ENCODE results near the gene UCP3. TPM values are rescaled to one million over a fixed set of nuclear protein-coding genes. Genes with fewer than 3 reads are reported as not detected.

UCP3 gene
- total and polyA plus RNA-seq, 11 donors = 0.50 to 8.3 (median 1.7) TPM

DNA sequence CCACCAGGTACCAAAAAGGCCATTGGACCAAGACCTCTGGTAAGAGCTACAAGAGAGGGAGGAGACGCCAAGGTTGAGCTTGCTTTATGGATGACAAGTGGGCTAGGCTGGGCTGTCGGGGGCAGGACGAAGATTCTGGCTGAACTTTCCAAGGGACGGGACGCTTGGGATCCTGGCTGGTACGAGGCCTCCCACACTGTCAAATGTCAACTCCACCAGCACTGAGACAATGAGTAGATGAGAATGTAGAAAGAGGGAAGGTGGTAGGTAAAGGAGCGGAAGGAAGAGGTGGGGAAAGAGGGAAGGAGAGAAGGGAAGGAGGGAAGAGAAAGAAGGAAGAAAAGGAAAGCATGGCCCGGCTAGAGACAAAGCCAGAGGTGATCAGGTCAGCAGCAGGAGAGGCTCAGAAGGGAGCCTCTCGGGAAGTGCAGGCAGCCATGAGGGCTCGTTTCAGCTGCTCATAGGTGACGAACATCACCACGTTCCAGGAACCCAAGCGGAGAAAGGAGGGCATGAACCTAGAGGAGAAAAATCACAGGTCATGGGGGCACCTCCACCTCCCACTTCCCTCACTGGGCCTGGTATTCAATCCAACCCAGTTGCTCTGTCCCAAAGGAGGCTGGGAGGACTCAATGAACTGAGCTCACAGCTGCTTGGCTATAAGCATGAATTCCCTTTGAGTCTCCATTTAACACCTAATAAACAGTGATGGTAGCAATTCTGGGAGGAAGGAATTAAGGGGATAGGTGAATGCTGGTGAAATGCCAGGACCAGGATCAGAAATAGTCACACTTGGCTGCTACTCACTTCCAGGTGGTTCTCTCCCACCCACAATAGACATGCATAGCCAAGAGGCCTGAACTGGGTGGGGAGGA, 34.0 kb downstream of the UCP3 start:
- DNase-seq = no peak
- intact Hi-C loops (cut with DNase I) = no loop called here
- ATAC-seq = no peak
- Histone ChIP-seq H3K27me3 (no peaks in the 10 kb centered on the region), H3K36me3 (peaks cover 0 to 56% (median 15%) of the 10 kb centered on the region in 9 donors), H3K4me1 (peaks cover 0 to 66% (median 6%) of the 10 kb centered on the region in 12 donors), H3K9me3 (no peaks in the 10 kb centered on the region), H3K27ac (peak overlapping the region in 2 of 12 donors; percentile 34 to 58), H3K4me3 (no peak overlapping the region)
- 92 to 95% (median 93%) methylated on average over 13 of the region's 13 CpGs for WGBS, 4 donors
- TF ChIP-seq POLR2A (IDR thresholded peaks at IDR 0.05) = no peak
- TF ChIP-seq, protein P1, sequence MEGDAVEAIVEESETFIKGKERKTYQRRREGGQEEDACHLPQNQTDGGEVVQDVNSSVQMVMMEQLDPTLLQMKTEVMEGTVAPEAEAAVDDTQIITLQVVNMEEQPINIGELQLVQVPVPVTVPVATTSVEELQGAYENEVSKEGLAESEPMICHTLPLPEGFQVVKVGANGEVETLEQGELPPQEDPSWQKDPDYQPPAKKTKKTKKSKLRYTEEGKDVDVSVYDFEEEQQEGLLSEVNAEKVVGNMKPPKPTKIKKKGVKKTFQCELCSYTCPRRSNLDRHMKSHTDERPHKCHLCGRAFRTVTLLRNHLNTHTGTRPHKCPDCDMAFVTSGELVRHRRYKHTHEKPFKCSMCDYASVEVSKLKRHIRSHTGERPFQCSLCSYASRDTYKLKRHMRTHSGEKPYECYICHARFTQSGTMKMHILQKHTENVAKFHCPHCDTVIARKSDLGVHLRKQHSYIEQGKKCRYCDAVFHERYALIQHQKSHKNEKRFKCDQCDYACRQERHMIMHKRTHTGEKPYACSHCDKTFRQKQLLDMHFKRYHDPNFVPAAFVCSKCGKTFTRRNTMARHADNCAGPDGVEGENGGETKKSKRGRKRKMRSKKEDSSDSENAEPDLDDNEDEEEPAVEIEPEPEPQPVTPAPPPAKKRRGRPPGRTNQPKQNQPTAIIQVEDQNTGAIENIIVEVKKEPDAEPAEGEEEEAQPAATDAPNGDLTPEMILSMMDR (IDR thresholded peaks at IDR 0.05) = no peak

DNA sequence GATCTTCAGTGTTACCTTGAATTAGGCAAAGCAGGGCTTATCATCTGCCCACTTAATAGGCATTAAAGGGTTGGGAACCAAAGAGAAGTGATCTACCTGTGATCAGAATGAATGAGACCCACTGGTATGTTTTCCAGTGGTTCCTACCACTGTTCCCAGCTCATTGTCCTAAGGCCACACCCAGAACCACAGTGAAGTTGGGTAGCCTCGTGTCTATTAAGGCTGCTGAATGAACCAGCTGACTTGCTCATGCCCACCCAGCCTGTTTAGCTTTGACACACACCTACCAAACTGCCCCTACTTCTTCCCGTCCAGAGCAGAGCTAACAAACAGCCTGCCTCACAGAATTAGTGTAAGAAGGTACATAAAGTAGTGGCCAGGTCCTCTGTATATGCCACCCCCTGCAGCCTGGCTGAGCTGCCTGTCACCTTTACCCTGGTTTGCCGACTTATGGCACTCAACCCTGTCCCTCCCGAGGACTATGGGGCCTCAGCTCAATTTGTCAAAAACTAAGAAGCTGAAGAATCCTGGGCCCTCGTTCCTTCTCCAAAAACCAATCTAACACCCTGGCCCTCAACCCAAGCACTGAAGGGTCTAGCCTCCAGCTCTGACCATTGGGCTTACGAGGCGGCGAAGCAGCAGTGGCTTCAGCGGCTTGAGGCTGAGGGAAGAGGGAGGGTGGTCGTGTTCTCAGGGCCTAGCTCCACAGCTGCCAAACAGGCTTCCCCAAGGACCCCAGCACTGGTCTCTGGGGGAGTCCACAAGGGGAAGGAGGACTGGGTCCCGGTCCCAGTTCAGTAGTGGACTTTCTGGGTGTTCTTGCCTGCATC, 36.0 kb downstream of the UCP3 start:
- Histone ChIP-seq H3K4me3 (no peak overlapping the region), H3K9me3 (no peaks in the 10 kb centered on the region), H3K4me1 (peaks cover 0 to 46% (median 6%) of the 10 kb centered on the region in 12 donors), H3K36me3 (peaks cover 0 to 36% (median 9%) of the 10 kb centered on the region in 9 donors), H3K27me3 (no peaks in the 10 kb centered on the region), H3K27ac (peak overlapping the region in 1 of 12 donors; percentile 58)
- intact Hi-C loops (cut with DNase I) = no loop called here
- TF ChIP-seq, protein P1 (IDR thresholded peaks at IDR 0.05) = no peak
- no peak for TF ChIP-seq POLR2A (IDR thresholded peaks at IDR 0.05)
- 83 to 91% (median 86%) methylated on average over 11 of the region's 11 CpGs for WGBS, 4 donors
- ATAC-seq = peak in 2 of 4 donors; percentile 16
- no peak for DNase-seq

DNA sequence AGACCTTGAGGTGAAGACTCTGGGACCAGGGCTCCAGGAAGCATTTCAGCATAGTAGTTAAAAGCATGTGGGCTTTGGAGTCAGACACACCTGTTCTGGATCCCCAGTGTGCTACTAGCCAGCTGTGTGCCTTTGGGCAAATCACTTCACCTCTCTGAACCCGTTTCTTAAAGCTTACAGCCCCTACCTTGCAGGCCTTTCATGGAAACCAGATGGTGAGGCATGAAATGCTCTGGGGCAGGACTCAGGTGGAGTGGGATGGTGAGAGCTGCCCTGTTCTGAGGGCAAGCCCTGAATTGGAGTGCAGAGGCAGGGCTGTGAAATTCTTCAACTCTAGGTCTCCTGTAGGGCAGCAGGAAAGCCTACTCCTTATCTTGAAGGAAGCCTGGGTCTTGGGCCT, 36.7 kb downstream of the UCP3 start:
- TF ChIP-seq, protein P1 (IDR thresholded peaks at IDR 0.05) = no peak
- DNase-seq (no peak), ATAC-seq (no peak)
- peak overlapping the region in 1 of 12 donors; percentile 32 for H3K27ac ChIP-seq
- 83 to 100% (median 92%) methylated on average over 1 of the region's 1 CpG for WGBS, 4 donors
- no peaks in the 10 kb centered on the region for H3K27me3 ChIP-seq
- no peaks in the 10 kb centered on the region for H3K9me3 ChIP-seq
- H3K4me3 ChIP-seq = no peak overlapping the region
- H3K4me1 ChIP-seq = peaks cover 0 to 40% (median 6%) of the 10 kb centered on the region in 12 donors
- H3K36me3 ChIP-seq = peaks cover 0 to 30% (median 7%) of the 10 kb centered on the region in 9 donors
- intact Hi-C loops (cut with DNase I) = no loop called here
